ENCODE measurements around the gene ADAM22.

ADAM22 gene

DNA sequence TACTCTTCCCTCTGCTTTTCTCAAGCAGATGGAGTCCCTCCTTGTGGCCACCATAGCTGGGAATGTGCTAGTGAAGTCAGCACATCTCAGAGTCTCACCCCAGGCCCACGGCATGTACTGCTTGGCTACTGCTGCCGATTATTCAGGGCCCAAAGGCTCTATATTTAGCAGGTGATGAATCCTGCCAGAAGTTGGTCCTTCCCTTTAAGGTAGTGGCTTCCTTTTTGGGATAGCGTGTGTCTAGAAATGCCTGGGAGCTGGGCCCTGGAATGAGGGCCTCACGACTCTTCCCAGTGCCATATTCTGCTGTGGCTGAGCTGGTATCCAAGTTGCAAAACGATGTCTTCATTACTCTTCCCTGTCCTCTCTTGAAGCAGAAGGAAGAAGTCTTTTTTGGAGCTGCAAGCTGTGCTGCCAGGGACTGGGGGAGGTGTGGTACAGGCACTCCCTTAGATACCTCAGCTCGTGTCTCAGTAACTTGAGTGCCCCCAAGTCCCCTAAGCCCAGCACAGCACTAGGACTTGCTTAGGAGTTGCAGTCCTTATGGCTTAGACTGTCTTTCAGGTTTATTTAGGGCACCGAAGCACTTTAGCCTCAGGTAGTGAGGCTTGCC is 100.1 kb downstream of the ADAM22 start:
- DNase-seq (ENCODE audit: low read depth in 2 of 3, low spot score in 2 of 3): no peak

DNA sequence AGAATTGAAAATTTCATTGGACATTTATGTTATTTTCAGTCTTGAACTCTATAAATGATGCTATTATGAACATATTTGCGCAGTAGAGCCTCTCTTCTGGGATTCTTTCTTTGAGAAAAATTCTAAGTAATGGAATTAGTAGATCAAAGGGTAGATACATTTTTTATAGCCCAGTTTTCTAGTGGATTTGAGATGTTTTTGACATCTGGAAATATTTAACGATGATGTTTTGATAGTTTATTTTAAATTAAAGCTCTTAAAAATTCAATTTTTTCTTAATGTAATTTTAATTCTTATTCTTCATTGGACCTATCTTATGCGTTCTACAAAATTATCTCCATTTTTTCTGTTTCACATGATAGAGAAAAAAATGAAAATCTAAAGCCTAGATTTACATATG is 103.0 kb downstream of the ADAM22 start:
- DNase-seq (ENCODE audit: low read depth in 2 of 3, low spot score in 2 of 3): no peak

DNA sequence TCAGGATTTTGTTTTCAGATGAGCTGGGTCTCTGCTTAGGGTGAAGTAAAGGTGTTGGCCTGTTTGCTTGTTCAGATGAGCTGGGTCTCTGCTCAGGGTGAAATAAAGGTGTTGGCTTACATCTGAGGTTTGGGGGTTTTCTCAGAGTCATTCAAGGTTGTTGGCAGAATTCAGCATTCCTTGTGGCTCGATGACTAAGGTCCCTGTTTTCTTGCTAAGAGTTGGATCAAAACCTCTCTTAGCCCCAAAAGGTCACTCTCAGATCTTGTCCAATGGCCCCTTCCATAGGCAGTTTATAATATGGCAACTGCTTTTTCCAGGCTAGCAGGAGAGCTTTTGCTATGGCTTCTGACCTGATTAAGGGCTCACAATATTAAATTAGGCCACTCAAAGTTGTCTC is 106.6 kb downstream of the ADAM22 start:
- no peak for DNase-seq (ENCODE audit: low read depth in 2 of 3, low spot score in 2 of 3)

DNA sequence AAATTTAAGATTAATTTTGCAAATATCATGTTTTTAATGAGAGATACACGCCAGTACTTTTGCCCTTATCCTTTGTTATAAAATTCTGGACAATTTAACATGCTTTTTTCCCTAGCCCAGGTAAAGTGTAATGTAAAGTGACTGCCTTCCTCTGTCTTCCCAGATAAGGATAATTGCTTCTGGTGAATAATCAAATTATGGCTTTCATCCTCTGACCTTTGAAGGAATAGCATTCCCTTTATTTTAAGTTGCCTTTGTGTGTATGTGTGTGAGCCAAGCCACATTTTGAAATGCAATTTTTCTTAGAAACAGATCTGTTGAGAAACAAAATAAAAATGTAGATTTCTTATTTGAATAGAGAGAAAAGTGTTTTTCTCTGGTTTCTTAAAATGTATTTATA is 107.5 kb downstream of the ADAM22 start:
- no peak for DNase-seq (ENCODE audit: low read depth in 2 of 3, low spot score in 2 of 3)

DNA sequence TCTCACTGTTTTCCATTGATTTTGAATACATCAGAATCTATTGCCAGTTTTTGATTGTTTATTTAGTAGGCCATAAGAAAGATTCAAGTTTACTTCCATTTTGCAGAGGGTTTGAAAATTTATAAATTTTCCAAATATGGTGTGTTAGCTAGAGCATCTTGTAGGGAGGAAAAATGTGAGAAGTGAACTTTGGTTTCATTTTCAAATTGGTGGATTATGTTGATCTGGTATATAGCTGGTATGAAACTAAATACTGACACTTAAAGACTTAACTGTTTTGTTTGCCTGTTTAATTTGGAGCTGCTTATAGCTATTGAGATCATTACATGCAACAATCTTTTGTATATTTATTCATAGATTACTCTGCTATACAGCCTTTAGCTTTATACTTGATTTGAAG is 108.1 kb downstream of the ADAM22 start:
- DNase-seq (ENCODE audit: low read depth in 2 of 3, low spot score in 2 of 3): no peak

DNA sequence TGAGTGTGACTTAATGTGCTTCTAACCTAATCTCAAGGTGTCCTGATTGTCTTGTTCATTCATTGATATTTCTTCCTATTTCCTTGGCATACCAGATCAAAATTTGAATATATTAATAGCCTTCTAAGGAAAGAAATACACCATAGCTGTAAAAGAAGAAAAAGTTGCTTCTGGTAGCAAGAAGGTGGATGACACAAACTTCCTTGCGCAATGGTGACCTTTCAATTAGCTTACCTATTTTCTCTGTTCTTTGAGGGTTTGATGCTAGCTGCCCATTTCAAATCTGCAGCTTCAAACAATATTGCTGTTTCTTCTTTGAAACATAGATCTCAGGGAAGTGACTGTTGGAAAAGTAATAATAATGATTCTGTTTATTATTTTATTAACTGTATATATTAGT is 108.8 kb downstream of the ADAM22 start:
- no peak for DNase-seq (ENCODE audit: low read depth in 2 of 3, low spot score in 2 of 3)

DNA sequence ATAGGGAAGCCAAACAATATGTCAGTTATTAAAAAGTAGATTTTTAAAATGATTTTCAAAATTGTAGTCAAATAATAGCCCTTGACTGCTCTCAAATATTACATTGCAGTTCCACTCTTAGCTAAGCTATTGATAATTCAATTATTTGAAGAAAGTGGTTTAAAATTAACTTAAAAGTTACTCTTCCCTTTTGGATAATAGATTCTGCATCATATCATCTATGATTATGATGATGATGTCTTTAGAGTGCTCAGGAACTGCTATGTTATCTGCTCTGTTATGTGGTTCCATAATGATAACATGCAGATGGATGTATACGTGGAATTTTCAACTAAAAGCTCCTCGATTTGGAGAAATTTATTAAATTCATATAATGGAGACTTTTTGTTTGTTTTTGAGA is 110.0 kb downstream of the ADAM22 start:
- no peak for DNase-seq (ENCODE audit: low read depth in 2 of 3, low spot score in 2 of 3)

DNA sequence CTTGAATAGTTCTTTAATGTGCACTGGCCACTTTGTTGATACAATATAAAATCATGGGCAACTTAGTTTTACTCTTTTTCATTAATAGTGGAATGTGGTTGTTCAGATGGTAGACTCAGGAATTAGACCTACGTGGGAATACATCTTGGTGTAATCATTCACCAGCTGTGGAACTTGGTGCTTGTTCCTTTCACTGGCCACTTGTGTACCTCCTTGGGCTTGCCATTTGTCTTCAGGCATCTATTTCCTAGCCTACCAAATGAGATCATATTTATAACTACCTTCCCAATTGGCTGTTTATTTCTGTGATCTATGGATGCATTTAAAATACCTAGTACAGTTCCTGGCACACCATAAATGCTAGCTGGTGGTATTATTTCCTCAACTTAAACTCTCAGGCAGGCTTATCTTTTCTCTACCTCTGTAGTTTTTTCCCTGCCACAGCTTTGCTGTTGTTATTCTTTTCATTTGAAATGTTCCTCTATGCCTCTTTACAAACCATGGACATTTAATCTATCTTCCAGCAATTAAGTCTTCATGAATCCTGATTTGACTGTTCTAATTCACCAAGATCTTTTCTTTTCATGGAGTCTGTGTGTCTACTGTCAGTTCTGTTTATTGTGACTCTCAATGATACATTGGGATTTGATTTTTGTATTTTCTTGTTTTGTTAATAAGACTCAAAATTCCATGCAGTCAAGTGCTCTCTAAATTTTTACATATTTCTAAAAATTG is 113.0 kb downstream of the ADAM22 start:
- DNase-seq (ENCODE audit: low read depth in 2 of 3, low spot score in 2 of 3): no peak

DNA sequence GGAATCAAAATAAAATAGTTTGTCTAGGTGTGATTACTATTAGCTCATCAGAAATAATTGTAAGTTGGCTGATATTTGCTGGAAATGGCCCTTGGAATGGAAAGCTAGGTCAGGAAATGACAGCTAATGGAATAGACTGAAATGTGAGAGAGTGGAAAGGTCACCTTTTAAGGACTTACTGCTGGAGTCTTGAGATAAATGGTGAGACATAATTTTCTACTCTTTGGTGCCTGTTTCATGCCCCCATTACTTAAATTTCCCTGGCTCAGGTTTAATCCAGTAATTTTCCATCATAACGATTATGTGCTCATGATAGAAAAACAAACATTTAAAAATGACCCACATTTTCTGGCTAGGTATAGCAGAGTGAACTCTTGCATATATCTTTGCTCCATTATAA is 123.6 kb downstream of the ADAM22 start:
- no peak for DNase-seq (ENCODE audit: low read depth in 2 of 3, low spot score in 2 of 3)

DNA sequence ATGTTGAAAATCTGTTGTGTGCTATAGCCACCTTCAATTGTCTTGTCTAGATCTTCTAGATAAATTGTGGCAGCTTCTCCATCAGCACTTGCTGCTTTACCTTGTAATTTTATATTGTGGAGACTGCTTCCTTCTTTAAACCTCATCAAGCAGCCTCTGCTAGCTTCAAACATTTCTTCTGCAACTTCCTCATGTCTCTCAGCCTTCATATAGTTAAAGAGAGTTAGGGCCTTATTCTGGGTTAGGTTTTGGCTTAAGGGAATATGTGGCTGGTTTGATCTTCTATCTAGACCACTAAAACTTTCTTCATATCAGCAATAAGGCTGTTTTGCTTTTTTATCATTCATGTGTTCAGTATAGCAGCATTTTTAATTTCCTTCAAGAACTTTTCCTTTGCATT is 128.2 kb downstream of the ADAM22 start:
- no peak for DNase-seq (ENCODE audit: low read depth in 2 of 3, low spot score in 2 of 3)

DNA sequence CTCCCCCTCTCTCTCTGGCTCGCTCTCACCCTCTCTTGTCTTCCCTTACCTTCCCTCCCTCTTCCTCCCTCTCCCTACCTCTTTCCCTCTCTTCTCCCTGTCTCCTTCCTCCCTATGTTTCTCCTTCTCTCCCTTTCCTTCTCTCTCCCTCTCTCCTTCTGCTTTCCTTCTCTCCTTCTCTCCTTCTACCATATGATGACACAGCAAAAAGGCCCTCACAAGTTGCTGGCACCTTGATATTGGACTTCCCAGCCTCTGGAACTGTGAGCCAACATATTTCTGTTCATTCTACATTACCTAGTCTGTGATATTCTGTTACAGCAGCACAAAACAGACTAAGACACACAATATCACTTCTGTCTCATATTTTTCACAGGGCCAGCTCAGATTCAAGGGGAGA is 135.0 kb downstream of the ADAM22 start:
- DNase-seq (ENCODE audit: low read depth in 2 of 3, low spot score in 2 of 3): no peak

DNA sequence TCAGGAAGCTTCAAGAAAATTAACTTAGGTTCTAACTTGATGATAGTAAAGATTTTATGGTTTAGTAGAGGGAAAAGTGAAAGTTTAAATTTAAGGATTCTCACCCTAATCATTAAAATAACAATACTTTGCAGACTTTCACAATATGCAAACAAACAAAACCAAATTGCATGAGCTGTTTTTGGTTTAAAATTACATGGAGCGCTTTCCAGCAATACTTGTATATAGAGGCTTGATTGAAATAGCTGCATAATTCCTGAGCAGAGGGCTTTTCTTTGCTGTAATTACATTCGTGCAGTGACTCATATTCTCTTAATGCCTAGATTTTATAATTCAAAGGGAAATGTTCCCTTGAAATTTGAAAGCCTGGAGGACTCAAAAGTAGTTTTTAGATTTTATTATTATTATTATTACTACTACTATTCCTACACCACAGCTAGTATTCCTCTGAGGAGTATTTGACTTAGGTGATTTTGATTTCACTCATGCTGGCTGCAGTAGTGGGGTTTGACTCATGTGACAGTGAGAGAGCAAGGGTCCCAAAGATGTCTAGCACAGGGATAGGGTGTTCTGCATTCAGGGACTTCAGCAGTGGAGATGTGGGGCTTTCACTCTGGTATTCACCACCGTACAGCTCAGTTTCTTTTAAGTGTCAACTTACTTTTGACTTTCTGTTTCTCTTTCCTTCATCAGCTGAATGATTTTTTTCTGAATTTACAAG is 138.1 kb downstream of the ADAM22 start:
- DNase-seq (ENCODE audit: low read depth in 2 of 3, low spot score in 2 of 3): no peak

DNA sequence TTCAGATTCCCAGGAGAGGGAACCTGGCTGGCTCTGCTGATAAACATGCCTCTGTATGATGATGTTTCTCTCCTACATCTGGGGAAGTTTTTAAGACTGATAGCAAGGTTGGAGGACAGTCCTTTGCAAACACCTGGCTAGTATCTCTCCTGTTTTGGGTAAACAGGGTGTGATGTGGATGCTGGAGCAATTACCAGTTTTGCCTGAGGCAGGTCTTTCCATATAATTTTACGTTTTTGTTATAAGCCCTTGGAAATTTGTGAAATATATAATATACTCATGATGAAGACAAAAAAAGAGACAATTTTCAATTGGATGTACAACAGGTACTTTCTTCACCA is 138.6 kb downstream of the ADAM22 start:
- DNase-seq (ENCODE audit: low read depth in 2 of 3, low spot score in 2 of 3): no peak

DNA sequence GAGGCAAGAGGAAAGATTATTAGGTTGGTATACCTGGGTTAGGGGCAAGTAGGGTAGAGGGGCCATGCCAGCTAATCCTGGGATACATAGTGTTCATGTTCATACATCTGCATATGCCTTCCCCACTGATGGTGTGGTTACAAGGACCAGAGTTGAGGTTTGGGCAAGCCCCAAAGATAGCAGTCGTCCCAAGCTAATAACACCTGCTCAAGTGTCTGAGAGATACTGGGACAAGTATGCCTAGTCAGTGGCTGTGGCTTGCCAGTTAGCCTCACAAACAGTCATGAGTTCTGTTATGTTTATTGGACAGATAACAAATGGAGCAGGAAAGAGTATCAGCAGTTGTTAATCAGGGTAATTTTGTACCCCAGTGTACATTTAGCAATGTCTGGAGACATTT is 139.6 kb downstream of the ADAM22 start:
- no peak for DNase-seq (ENCODE audit: low read depth in 2 of 3, low spot score in 2 of 3)

DNA sequence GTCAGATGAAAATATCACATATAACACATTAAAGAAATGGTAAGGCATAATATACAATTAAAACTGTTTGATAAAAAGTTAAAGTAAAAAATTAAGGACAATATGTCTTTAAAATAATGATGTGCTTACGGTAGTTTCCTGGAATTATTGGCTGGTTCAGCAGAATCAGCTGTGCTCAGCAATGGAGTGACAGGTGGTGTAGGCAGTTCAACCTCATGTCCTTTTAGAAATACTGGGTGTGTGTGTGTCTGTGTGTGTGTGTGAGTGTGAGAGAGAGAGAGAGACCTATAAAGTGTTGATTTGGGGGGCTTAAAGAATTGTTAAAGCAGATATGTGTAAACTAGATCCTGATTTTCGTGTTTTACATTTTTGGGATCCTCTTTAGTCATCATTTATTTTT is 141.2 kb downstream of the ADAM22 start:
- no peak for DNase-seq (ENCODE audit: low read depth in 2 of 3, low spot score in 2 of 3)

DNA sequence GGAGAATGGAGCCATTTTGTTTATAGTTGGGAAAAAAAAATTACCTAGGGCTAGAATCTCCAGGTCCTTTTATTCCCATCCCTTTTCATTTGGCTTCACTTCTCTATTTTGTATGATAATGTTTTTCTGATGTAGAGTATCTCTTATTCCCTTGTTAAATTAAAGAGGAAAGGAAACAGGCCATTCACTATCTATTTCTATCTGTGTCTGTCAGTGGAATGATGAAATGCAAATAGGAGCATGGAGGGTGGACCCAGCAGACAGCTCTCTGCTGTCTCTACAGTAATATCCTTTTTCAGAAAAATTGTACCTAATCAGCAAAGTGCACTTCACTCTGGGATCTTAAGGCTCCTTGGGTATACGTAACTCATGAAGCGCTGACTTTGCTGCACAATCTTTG is 149.8 kb downstream of the ADAM22 start:
- DNase-seq (ENCODE audit: low read depth in 2 of 3, low spot score in 2 of 3): no peak

DNA sequence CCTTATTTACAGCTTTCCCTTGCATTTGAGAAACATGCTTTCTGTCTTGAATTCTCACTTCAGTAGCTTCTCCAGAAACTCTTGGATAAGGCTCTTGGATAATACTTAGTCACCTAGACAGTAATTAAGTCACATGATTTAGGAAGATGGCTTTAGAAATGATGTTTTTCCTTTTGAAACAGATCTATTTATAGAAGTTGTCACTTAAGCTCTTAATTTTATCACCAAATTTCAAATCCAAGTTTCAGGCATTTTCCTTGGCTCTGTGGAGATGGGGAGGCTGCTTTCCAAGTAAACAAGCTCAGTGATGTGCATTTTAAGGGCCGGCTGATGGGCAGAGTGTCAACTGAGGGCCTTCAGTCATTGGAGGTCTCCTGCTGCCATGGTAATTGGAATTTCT is 155.5 kb downstream of the ADAM22 start:
- DNase-seq (ENCODE audit: low read depth in 2 of 3, low spot score in 2 of 3): no peak

DNA sequence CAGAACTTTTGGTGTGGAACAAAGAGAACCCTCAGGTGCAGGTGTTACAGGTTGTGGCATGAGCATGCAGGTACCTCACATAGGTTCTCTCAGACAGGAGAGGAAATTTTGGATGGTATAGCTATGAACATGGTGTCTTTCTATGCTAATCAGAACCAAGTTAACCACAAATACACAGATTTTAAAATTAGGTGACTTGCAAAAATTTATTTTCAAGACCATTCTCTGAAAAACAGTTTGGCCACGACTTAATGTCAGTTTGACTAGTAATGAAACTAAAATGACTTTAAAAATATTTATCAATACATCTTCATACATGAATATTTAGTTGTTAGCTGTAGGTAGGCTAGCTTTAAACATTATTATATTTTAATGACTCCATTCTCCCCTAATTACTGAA is 156.2 kb downstream of the ADAM22 start:
- DNase-seq (ENCODE audit: low read depth in 2 of 3, low spot score in 2 of 3): no peak

DNA sequence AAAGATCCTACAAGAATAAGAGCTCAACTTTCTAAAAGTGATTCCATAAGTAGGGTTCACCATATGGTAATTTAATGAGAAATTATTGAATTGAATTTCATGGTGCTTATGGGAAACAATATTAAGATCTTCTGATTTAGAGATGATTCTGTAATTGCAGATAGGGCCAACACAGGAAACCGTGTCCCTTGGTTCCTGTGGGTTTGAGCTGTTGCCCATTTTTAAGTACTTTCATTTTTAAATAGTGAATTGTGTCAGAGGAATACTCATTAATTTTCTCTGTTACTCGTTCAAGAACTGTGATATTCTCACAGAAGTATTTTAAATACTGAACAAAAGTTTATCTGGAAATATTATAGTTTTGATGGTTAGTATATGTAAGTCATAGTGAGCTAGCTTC is 156.6 kb downstream of the ADAM22 start:
- DNase-seq (ENCODE audit: low read depth in 2 of 3, low spot score in 2 of 3): no peak

DNA sequence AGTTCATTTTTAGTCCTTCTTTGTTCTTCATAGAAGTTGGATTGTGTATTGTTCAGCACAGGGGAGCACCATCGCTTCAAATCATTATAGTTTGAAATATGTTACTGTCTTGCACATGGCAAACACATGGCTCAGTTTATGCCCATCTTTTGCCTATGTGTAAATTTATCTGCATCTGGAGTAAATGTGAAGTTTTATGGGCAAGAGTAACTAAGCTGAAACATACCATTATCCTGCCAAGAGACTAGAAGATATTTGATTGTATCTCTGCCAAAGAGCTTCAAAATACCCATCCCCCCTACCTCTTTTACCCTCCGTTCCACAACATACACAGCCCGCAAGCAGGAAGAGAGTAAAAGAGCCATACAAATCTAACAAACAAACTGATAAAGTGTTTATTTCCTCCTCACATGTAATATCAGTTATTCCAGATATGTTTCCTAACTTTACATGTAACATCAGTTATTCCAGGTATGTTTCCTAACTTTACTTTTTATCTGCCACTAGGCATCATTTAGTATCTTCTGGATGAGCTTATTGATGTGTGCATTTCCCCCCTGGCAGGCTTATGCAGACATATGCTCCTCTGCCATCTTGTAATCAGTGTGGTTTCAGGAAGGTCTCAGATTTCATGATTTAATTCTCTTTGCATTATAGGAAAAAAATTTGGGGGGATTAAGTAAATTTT is 158.1 kb downstream of the ADAM22 start:
- DNase-seq (ENCODE audit: low read depth in 2 of 3, low spot score in 2 of 3): no peak

DNA sequence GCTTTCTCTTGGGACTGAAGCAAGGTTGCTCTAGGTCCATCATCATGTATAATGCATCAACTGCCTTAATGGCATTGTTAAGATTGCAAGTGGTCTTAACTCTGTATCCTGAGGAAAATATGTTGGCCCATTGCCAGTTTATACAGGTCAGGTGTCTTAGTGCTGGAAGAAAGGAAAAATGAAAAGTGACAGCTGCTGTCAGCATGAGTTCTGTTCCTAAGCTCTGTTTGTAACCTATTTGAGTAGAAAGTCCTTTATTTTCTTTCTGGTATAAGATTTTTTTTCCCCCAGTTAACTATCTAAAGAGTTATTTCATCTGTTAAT is 158.6 kb downstream of the ADAM22 start:
- no peak for DNase-seq (ENCODE audit: low read depth in 2 of 3, low spot score in 2 of 3)

DNA sequence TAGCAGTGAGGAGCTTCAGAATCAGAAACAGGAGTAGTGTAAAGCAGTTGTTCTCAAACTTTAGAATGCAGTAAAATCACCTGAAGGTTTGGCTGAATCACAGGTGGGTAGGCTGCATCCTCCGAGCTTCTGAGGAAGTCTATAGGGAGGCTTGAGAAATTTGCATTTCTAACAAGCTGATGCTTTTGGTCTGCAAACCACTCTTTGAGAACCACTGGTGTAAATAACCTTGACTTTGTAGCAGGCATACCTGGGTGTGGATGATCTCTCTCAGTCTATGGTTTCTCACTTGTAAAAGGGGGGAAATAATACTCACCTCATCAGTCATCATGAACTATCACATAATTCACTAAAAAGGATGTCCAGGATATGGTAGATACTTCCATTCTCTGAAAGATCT is 167.7 kb downstream of the ADAM22 start:
- no peak for DNase-seq (ENCODE audit: low read depth in 2 of 3, low spot score in 2 of 3)
